H9 (cell line): ENCODE data around the gene KCNIP1. TPM values are rescaled to one million over a fixed set of nuclear protein-coding genes. Genes with fewer than 3 reads are reported as not detected.

ENCODE experiments used
- DNase-seq: peaks from one replicate; pipeline ENCODE4 v3.0.0-alpha.2; 2017
- H2AFZ ChIP-seq: one replicate; pipeline ENCODE4 v1.6.1; 2013; ENCODE audit warnings: mild to moderate bottlenecking, low read length, control low read depth, moderate library complexity
- H2AK5ac ChIP-seq: 2 replicates; pipeline ENCODE4 v1.6.1; 2013; ENCODE audit warnings: low read length, control low read depth, mixed read lengths; ENCODE audit not compliant: insufficient read length
- H2BK120ac ChIP-seq: one replicate; pipeline ENCODE4 v1.6.1; 2013; ENCODE audit warnings: low read depth, mild to moderate bottlenecking, low read length, control low read depth, inconsistent platforms; ENCODE audit not compliant: poor library complexity, severe bottlenecking
- H2BK12ac ChIP-seq: 2 replicates; pipeline ENCODE4 v1.6.1; 2013; ENCODE audit warnings: low read length, control low read depth, mixed read lengths, low read depth; ENCODE audit not compliant: insufficient read length
- H2BK15ac ChIP-seq: 2 replicates; pipeline ENCODE4 v1.6.1; 2013; ENCODE audit warnings: low read depth, low read length, control low read depth
- H2BK20ac ChIP-seq: one replicate; pipeline ENCODE4 v1.6.1; 2013; ENCODE audit warnings: low read depth, mild to moderate bottlenecking, low read length, control low read depth, inconsistent platforms; ENCODE audit not compliant: poor library complexity, severe bottlenecking
- H2BK5ac ChIP-seq: 2 replicates; pipeline ENCODE4 v1.6.1; 2013; ENCODE audit warnings: low read length, control low read depth, mixed read lengths; ENCODE audit not compliant: insufficient read length
- H3K14ac ChIP-seq: 2 replicates; pipeline ENCODE4 v1.6.1; 2013; ENCODE audit warnings: low read length, control low read depth; ENCODE audit not compliant: insufficient read depth
- H3K18ac ChIP-seq: 2 replicates; pipeline ENCODE4 v1.6.1; 2013; ENCODE audit warnings: low read depth, mild to moderate bottlenecking, mixed read lengths, low read length, control low read depth; ENCODE audit not compliant: insufficient read length
- H3K23ac ChIP-seq: 2 replicates; pipeline ENCODE4 v1.6.1; 2013; ENCODE audit warnings: low read length, control low read depth, mixed read lengths, low read depth; ENCODE audit not compliant: insufficient read length
- H3K23me2 ChIP-seq: 2 replicates; pipeline ENCODE4 v1.6.1; 2013; ENCODE audit warnings: low read depth, mild to moderate bottlenecking, mixed read lengths, low read length, control low read depth; ENCODE audit not compliant: insufficient read length, poor library complexity, severe bottlenecking
- H3K27ac ChIP-seq: 2 replicates; pipeline ENCODE4 v1.5.1; 2013; ENCODE audit warnings: low read length, control low read depth, mixed read lengths, low read depth; ENCODE audit not compliant: insufficient read length
- H3K27me3 ChIP-seq: 2 replicates; pipeline ENCODE4 v1.6.1; 2013; ENCODE audit warnings: low read length, control low read depth, inconsistent platforms; ENCODE audit not compliant: insufficient read depth
- H3K4ac ChIP-seq: 2 replicates; pipeline ENCODE4 v1.6.1; 2013; ENCODE audit warnings: low read depth, mild to moderate bottlenecking, control low read depth, inconsistent platforms, low read length, moderate library complexity
- H3K4me1 ChIP-seq: 2 replicates; pipeline ENCODE4 v1.6.1; 2013; ENCODE audit warnings: low read length, control low read depth, inconsistent platforms; ENCODE audit not compliant: insufficient read depth
- H3K4me2 ChIP-seq: 2 replicates; pipeline ENCODE4 v1.6.1; 2013; ENCODE audit warnings: low read length, control low read depth, mixed read lengths; ENCODE audit not compliant: insufficient read length, insufficient read depth
- H3K56ac ChIP-seq: 2 replicates; pipeline ENCODE4 v1.6.1; 2013; ENCODE audit warnings: low read depth, mild to moderate bottlenecking, mixed read lengths, low read length, control low read depth; ENCODE audit not compliant: insufficient read length
- H3K79me1 ChIP-seq: 2 replicates; pipeline ENCODE4 v1.6.1; 2013; ENCODE audit warnings: low read depth, mild to moderate bottlenecking, moderate library complexity, low read length, control low read depth, inconsistent platforms; ENCODE audit not compliant: insufficient read depth, poor library complexity, severe bottlenecking
- H3K79me2 ChIP-seq: 2 replicates; pipeline ENCODE4 v1.6.1; 2013; ENCODE audit warnings: low read length, control low read depth, inconsistent platforms; ENCODE audit not compliant: insufficient read depth
- H3K9ac ChIP-seq: 2 replicates; pipeline ENCODE4 v1.6.1; 2013; ENCODE audit warnings: low read length, control low read depth, mixed read lengths; ENCODE audit not compliant: insufficient read length; ENCODE audit errors: extremely low read depth
- H3K9me3 ChIP-seq: one replicate; pipeline ENCODE4 v1.6.1; 2013; ENCODE audit warnings: low read depth, low read length, inconsistent platforms; ENCODE audit not compliant: control insufficient read depth
- H3T11ph ChIP-seq: one replicate; pipeline ENCODE4 v1.6.1; 2013; ENCODE audit warnings: mild to moderate bottlenecking, low read length, control low read depth, inconsistent platforms
- H4K20me1 ChIP-seq: one replicate; pipeline ENCODE4 v1.6.1; 2013; ENCODE audit not compliant: control insufficient read depth, insufficient read length, insufficient read depth
- H4K5ac ChIP-seq: 2 replicates; pipeline ENCODE4 v1.6.1; 2013; ENCODE audit warnings: low read depth, mild to moderate bottlenecking, mixed read lengths, low read length, control low read depth; ENCODE audit not compliant: insufficient read length
- H4K8ac ChIP-seq: replicated peaks from 2 replicates; pipeline ENCODE4 v1.6.1; 2013; ENCODE audit warnings: low read length, control low read depth, mixed read lengths, low read depth; ENCODE audit not compliant: insufficient read length
- H4K91ac ChIP-seq: 2 replicates; pipeline ENCODE4 v1.6.1; 2013; ENCODE audit warnings: low read depth, mild to moderate bottlenecking, moderate library complexity, mixed read lengths, low read length, control low read depth; ENCODE audit not compliant: insufficient read length
- H3K27ac Mint-ChIP-seq, 3 experiments: 2 replicates in 2 of 3; 3 replicates in 1 of 3; pipeline ENCODE4 v1.8.0; 2020 to 2021; ENCODE audit warnings: mixed read lengths in 3 of 3, mild to moderate bottlenecking in 1 of 3, moderate library complexity in 1 of 3
- H3K27me3 Mint-ChIP-seq: 2 replicates; pipeline ENCODE4 v1.8.0; 2021; ENCODE audit warnings: low read depth, mild to moderate bottlenecking, moderate library complexity, mixed read lengths
- H3K36me3 Mint-ChIP-seq, 3 experiments: 2 replicates in 2 of 3; 3 replicates in 1 of 3; pipeline ENCODE4 v1.8.0; 2020 to 2021; ENCODE audit warnings: low read depth in 3 of 3, mixed read lengths in 3 of 3; ENCODE audit not compliant: insufficient read depth in 1 of 3
- H3K4me1 Mint-ChIP-seq, 2 experiments: 2 replicates each; pipeline ENCODE4 v1.8.0; 2020; ENCODE audit warnings: mixed read lengths in 2 of 2
- H3K4me3 Mint-ChIP-seq, 2 experiments: 2 replicates in 1 of 2; 3 replicates in 1 of 2; pipeline ENCODE4 v1.8.0; 2020 to 2021; ENCODE audit warnings: mild to moderate bottlenecking in 2 of 2, mixed read lengths in 2 of 2, moderate library complexity in 1 of 2
- H3K9me3 Mint-ChIP-seq, 2 experiments: 2 replicates in 1 of 2; 3 replicates in 1 of 2; pipeline ENCODE4 v1.8.0; 2020; ENCODE audit warnings: mild to moderate bottlenecking in 2 of 2, mixed read lengths in 2 of 2, moderate library complexity in 1 of 2
- CTCF ChIP-seq: fragments of 200-600 bp; sonication (generic); conservative IDR thresholded peaks from 3 replicates; pipeline ENCODE4 v1.8.0; 2021; ENCODE audit warnings: antibody characterized with exemption, mild to moderate bottlenecking
- WGBS: extraction: QIAGEN DNeasy Blood & Tissue Kit; methylation state at CpG from one replicate; pipeline ENCODE4 v1.1.7; 2013; ENCODE audit warnings: missing lambda C conversion rate, low lambda C conversion rate, mixed read lengths; ENCODE audit not compliant: insufficient read length; ENCODE audit errors: extremely low coverage; 5-methylcytosine and 5-hydroxymethylcytosine counted together
- total RNA-seq: library from RNA; stranded (reverse); gene quantifications from 2 replicates; pipeline ENCODE4 v1.2.1, GENCODE V29; 2021

The KCNIP1 gene
- total RNA-seq, 1 experiment from 2014 or later = 0.63 TPM

GRCh38 chr5:170614720-170615119 lies 110.9 kb downstream of the KCNIP1 start:
- H4K8ac ChIP-seq = no peak overlapping the region
- WGBS = no CpG with 5 or more reads among the region's 7 CpGs
- TF ChIP-seq CTCF = no peak
- H3K14ac ChIP-seq = no peak overlapping the region
- no peak overlapping the region for H3K18ac ChIP-seq
- no peak overlapping the region for H2BK15ac ChIP-seq
- peak overlapping the region in 1 of 3 experiments; percentile 84; a peak in 1 of 7 replicates for H3K27ac Mint-ChIP-seq
- H3K36me3 Mint-ChIP-seq = no peaks in the 10 kb centered on the region
- H3K9me3 ChIP-seq = no peaks in the 10 kb centered on the region
- H3K27me3 ChIP-seq = no peaks in the 10 kb centered on the region; the same call in 1 of the 2 replicates
- H4K91ac ChIP-seq = no peak overlapping the region
- H2BK12ac ChIP-seq = no peak overlapping the region
- no peak overlapping the region for H3K4ac ChIP-seq
- no peaks in the 10 kb centered on the region for H3K79me2 ChIP-seq
- H3K56ac ChIP-seq = no peak overlapping the region
- H2BK5ac ChIP-seq = no peak overlapping the region
- H3K27ac ChIP-seq = no peak overlapping the region
- no peaks in the 10 kb centered on the region for H3K79me1 ChIP-seq
- no peaks in the 10 kb centered on the region for H3K23me2 ChIP-seq
- peaks cover 19% of the 10 kb centered on the region for H3K4me1 ChIP-seq
- H3K23ac ChIP-seq = no peak overlapping the region
- peaks cover 47 to 52% of the 10 kb centered on the region in 2 experiments for H3K4me1 Mint-ChIP-seq
- H4K20me1 ChIP-seq = no peaks in the 10 kb centered on the region
- no peak overlapping the region for H3T11ph ChIP-seq
- H2AFZ ChIP-seq = no peak overlapping the region
- peak overlapping the region in 1 of 2 experiments; percentile 45; a peak in 1 of 5 replicates for H3K4me3 Mint-ChIP-seq
- peaks cover 20% of the 10 kb centered on the region for H3K27me3 Mint-ChIP-seq
- no peak overlapping the region for H3K9ac ChIP-seq
- no peak overlapping the region for H3K4me2 ChIP-seq
- H2BK20ac ChIP-seq = no peak overlapping the region
- no peak overlapping the region for H2BK120ac ChIP-seq
- no peak for DNase-seq
- no peak overlapping the region for H2AK5ac ChIP-seq
- H4K5ac ChIP-seq = no peak overlapping the region
- H3K9me3 Mint-ChIP-seq = no peaks in the 10 kb centered on the region
